Activated T-cell treated with anti-CD3 and anti-CD28 coated beads, Interleukin-2, amount 50 U/mL, for 4 hours (primary cell): ENCODE results near the gene SOS2. TPM values are rescaled to one million over a fixed set of nuclear protein-coding genes. Genes with fewer than 3 reads are reported as not detected.
"Not testable (repeated sequence)": the region's sequence is repeated elsewhere in the genome, so short reads cannot be mapped to it uniquely, and the experiment has no call there.

Experiments
- ATAC-seq, 2 donors: fragments of 200-7000 bp; cut with Tn5 transposase; one replicate each; pipeline ENCODE4 v1.10.0; 2021
- DNase-seq: peaks from one replicate; pipeline ENCODE4 v3.0.0-alpha.2; 2020
- H3K27me3 Mint-ChIP-seq: one replicate; pipeline ENCODE4 v1.8.0; 2021; ENCODE audit warnings: low read depth, mixed read lengths
- H3K36me3 Mint-ChIP-seq: one replicate; pipeline ENCODE4 v1.8.0; 2022; ENCODE audit warnings: mixed read lengths; ENCODE audit not compliant: insufficient read depth
- H3K4me1 Mint-ChIP-seq: one replicate; pipeline ENCODE4 v1.8.0; 2021; ENCODE audit warnings: low read depth, mixed read lengths
- H3K4me3 Mint-ChIP-seq: one replicate; pipeline ENCODE4 v1.8.0; 2021; ENCODE audit warnings: mild to moderate bottlenecking, moderate library complexity, mixed read lengths
- H3K9me3 Mint-ChIP-seq: one replicate; pipeline ENCODE4 v1.8.0; 2021; ENCODE audit warnings: mixed read lengths
- total RNA-seq, 3 donors: library from RNA; stranded (reverse); gene quantifications; one replicate each; pipeline ENCODE4 v1.2.1, GENCODE V29; 2021

Gene SOS2
- total RNA-seq, 3 donors from 2014 or later, result 6.6 to 11.2 (median 8.3) TPM

DNA sequence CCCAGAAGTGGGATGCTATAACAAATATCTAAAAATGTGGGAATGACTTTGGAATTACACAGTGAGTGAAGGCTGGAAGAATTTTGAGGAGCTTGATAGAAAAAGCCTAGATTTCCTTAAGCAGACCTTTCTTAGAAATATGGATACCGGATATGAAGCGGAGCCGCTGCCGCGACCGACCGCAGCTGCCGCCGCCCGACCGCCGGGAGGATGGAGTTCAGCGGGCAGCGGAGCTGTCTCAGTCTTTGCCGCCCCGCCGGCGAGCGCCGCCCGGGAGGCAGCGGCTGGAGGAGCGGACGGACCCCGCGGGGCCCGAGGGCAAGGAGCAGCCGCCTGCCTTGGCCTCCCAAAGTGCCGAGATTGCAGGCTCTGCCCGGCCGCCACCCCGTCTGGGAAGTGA is 157.7 kb downstream of the SOS2 start:
- not testable (repeated sequence) for H3K4me3 Mint-ChIP-seq, H3K9me3 Mint-ChIP-seq, H3K27me3 Mint-ChIP-seq, ATAC-seq, DNase-seq
- Mint-ChIP-seq H3K36me3 (peaks cover 11% of the 10 kb centered on the region), H3K4me1 (peaks cover 48% of the 10 kb centered on the region)

DNA sequence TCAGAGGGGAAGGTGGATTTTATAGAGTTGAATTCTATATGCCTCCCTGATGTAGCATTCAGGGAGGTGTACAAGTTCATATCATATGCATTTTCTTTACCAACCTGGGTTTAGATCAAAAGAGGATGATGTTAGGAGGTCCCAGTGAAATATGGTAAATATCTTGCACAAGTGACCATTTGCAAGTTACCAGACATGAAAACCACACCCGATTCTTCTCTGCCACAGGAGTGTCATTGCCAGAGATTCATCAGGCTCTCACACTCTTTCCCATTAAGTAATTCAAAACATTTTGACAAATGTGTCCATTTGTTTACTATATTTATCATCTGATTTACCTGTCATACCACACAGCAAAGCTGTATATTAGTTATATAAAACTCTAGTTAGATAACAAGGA is 159.0 kb downstream of the SOS2 start:
- H3K27me3 Mint-ChIP-seq, result no peaks in the 10 kb centered on the region
- no peaks in the 10 kb centered on the region for H3K9me3 Mint-ChIP-seq
- ATAC-seq, result no peak
- H3K36me3 Mint-ChIP-seq, result peaks cover 15% of the 10 kb centered on the region
- H3K4me3 Mint-ChIP-seq, result no peak overlapping the region
- DNase-seq, result no peak
- peaks cover 50% of the 10 kb centered on the region for H3K4me1 Mint-ChIP-seq

DNA sequence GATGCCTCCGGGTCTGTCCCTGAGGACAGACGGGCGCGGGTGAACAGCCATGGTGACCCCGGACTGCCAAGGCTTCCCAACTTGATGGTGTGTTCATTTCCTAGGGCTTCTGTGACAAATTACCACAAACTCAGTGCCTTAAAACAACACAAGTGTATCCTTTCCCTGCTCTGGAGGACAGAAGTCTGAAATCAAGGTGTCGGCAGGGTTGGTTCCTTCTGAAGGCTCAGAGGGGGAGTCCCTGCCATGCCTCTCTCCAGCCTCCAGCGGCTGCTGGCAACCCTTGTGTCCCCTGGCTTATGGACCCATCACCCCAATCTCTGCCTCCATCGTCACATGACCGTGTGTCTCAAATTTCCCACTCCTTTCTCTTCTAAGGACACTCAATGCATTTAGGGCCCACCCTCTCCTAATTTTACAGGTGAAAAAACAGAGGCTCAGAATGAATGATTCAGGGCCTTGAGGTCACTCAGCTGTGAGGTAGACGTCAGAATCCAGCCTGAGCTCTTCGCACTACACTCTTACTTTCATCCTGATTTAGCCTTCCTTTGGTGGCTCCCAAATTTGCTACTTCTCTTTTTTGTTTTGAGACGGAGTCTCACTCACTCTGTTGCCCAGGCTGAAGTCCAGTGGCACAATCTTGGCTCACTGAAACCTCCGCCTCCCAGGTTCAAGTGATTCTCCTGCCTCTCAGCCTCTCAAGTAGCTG is 160.4 kb downstream of the SOS2 start:
- no peaks in the 10 kb centered on the region for H3K9me3 Mint-ChIP-seq
- H3K36me3 Mint-ChIP-seq, result peaks cover 19% of the 10 kb centered on the region

DNA sequence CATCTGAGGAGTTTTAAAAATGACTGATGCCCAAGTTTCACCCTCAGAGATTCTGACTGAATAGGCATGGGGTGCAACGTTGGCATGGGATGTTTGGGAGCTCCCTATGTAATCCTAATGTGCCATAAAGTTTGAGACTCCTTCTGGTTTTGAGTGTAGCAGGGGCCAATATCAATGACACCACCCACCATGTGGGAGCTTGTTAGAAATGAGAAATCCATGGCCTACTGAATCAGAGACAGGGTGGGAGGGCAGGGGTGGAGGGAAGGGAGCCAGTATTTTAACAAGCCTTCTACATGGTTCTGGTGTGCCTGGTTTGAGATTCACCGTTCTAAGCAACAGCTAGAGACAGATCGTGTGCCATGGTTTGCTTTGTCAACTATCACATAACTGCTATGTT is 161.1 kb downstream of the SOS2 start:
- Mint-ChIP-seq H3K9me3 (no peaks in the 10 kb centered on the region), H3K27me3 (no peaks in the 10 kb centered on the region), H3K4me1 (peaks cover 57% of the 10 kb centered on the region), H3K36me3 (peaks cover 19% of the 10 kb centered on the region), H3K4me3 (no peak overlapping the region)
- ATAC-seq (peak; percentile 54 to 69), DNase-seq (no peak)

More for the DNA sequence above, 160.4 kb downstream of the SOS2 start:
- ATAC-seq, result no peak
- no peak for DNase-seq
- H3K4me1 Mint-ChIP-seq, result peaks cover 52% of the 10 kb centered on the region
- no peak overlapping the region for H3K4me3 Mint-ChIP-seq
- H3K27me3 Mint-ChIP-seq, result no peaks in the 10 kb centered on the region

DNA sequence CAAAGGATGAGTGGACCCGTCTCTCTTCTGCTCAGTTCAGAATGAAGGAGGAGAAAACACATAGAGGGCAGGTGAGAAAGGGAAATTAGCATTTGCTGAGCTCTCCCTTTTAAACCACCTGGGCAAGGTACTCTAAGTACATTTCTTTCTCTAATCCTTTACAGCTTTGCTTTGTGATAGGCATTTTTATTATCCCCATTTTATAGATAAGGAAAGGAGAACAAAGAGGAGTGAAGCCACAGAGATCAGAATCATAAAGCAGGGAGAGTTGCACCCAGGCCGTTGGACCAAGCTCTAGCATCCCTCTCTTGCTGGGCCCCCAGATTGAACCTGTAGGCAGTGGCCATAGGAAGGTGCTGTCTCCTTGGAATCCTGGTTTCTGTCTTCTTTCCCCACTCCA is 162.1 kb downstream of the SOS2 start:
- ATAC-seq, result no peak
- Mint-ChIP-seq H3K4me3 (no peak overlapping the region), H3K27me3 (no peaks in the 10 kb centered on the region), H3K36me3 (peaks cover 15% of the 10 kb centered on the region), H3K9me3 (no peaks in the 10 kb centered on the region), H3K4me1 (peaks cover 62% of the 10 kb centered on the region)
- DNase-seq, result no peak

DNA sequence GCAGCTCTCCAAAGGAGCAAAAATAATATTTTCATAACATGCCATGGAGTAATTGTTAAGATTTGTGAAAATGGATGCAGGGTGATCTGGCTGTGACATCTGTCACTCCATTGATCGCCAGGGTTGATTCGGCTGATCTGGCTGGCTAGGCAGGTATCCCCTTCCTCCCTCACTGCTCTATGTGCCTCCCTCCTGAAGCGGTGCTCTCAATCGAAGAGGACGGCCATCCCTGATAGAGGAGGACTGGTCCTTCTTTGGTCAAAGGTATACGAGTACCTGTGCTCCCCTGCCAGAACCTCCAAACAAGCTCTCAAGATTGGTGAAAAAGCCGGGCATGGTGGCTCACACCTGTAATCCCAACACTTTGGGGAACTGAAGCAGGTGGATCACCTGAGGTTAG is 162.9 kb downstream of the SOS2 start:
- H3K36me3 Mint-ChIP-seq, result peaks cover 15% of the 10 kb centered on the region
- no peaks in the 10 kb centered on the region for H3K9me3 Mint-ChIP-seq
- no peaks in the 10 kb centered on the region for H3K27me3 Mint-ChIP-seq
- DNase-seq, result no peak
- H3K4me3 Mint-ChIP-seq, result no peak overlapping the region
- ATAC-seq, result no peak
- peaks cover 71% of the 10 kb centered on the region for H3K4me1 Mint-ChIP-seq

DNA sequence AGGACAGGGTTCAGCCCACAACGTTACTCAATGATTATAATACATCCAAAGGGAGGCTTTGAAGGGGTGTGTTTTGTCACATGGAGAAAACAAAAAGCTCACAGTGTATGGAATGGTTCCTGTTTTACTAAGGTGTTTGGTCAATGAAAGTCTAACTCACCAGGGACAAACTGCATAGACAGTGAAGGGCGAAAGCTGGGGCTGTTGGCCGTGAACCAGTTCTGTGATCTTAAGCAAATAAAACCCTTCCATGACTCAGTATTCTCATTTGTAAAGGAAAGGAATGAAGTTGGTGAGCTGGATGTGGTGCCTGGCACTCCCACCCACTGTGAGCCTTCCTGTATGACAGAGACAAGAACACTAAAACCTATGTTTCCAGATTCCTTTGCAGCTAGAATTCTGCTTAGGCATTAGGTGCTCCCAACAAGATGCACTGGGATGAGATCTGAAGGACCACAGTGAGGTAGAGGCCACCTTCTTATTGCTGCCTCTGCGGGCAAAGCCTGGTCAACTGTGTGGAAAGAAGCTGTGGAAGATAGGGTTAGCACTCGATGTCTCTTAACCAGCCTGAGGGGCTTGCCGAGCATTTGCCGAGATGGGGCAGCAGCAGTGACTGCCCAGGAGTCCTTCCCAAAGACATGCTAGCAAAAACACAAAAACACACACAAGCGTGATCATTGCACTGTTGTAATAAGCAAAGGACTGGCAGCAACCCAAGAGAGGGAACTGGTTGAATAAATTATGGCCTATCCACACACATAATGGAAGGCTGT is 163.5 kb downstream of the SOS2 start:
- Mint-ChIP-seq H3K9me3 (no peaks in the 10 kb centered on the region), H3K4me3 (no peak overlapping the region), H3K36me3 (peaks cover 13% of the 10 kb centered on the region), H3K4me1 (peaks cover 75% of the 10 kb centered on the region), H3K27me3 (no peaks in the 10 kb centered on the region)
- DNase-seq (no peak), ATAC-seq (no peak)

Other genes starting within 250 kb of the SOS2 start
- 10 to 100 TPM; 16.0 to 21.8 (median 19.4) TPM for gene VCPKMT, start 115.0 kb downstream of the SOS2 start, total RNA-seq
- gene L2HGDH, start 80.7 kb upstream of the SOS2 start, total RNA-seq, result 10 to 100 TPM in 2 of 3 donors, 1 to 10 TPM in 1; 9.5 to 13.3 (median 12.7) TPM
- 10 to 100 TPM; 10.8 to 20.0 (median 17.1) TPM for gene DMAC2L, start 80.7 kb upstream of the SOS2 start, total RNA-seq
- gene CDKL1, start 165.3 kb upstream of the SOS2 start, total RNA-seq, result 1 to 10 TPM; 4.7 to 7.4 (median 7.2) TPM